Raji (cell line): ENCODE data around the gene DYRK3.
A peak's percentile ranks its signal among the peaks of the same experiment; 100 is the strongest.

Experiments used
- POLR2A ChIP-seq: IDR thresholded peaks from 2 replicates; pipeline ENCODE4 v1.6.1; 2011; ENCODE audit warnings: low read depth, low read length, control low read depth; ENCODE audit not compliant: insufficient read depth

The DYRK3 gene

GRCh38 chr1:206608108-206608698 lies 27.1 kb upstream of the DYRK3 start:
- TF ChIP-seq POLR2A: no peak

DNA sequence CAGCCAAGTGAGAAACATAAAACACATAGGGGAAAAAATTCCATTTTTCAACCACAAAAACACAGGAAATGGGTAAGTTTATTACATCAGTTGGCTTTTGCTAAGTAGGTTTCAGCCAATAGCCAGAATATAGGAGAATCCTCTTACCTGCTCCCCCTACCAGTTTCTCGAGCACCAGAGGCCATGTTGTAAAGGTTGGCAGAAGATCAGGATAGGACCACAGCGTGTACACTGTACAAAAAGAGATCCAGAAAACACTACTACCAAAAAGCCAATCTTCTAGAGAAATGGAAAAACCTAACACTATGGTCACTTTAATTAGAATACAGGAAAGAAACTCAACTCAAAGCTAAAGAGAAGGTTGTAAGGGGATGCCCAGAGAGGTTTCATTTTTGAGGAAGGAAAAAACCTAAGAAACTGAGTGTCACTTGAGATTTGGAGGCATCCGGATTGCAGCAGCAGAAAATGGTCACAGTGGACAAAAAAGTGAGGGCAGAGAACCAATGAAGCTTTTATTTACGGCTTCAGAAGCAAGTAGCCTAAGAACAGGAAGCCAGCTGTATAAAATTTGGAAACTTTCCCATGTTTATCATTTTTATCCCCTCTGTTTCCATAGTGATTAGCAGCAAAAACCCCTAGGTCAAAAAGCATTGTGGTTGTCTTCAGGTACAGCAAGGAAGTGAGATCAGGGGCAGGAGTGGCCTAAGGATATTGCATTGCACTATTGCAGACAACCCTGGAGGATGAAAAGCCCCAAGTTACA lies 25.9 kb upstream of the DYRK3 start:
- no peak for TF ChIP-seq POLR2A

- peak; percentile 94 for TF ChIP-seq POLR2A
These were observed 23.0 kb upstream of the DYRK3 start, which contains the start of gene EIF2D for GRCh38 chr1:206612129-206612876. Gene EIF2D (minus strand): TSS chr1:206612465. CDS start chr1:206612342, 123 bp downstream.

DNA sequence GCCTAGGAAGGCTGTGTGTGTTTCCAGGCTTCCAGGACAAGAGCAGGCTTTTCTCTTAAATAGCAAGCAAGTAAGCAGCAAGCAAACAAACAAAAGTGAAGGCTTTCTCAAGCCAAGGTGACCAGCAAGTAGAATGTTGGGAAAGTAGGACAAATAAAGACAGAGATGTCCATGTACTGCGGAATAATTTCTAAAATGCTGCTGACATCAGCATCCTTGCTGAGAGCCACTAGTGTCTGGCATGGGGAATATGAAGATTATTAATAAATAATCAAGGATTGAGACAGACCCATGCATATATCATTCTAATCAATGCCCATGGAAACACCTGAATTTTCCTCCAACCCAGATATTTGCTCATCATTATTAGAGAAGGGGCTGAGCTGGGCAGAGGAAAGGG lies 6.4 kb upstream of the DYRK3 start:
- TF ChIP-seq POLR2A: no peak

- 0 out of 2 replicates have a peak, but pooled peaks have one; percentile 12 for TF ChIP-seq POLR2A
These were observed 4.2 kb upstream of the DYRK3 start for GRCh38 chr1:206631085-206631509.

GRCh38 chr1:206633708-206634121 lies 1.6 kb upstream of the DYRK3 start:
- TF ChIP-seq POLR2A: no peak

DNA sequence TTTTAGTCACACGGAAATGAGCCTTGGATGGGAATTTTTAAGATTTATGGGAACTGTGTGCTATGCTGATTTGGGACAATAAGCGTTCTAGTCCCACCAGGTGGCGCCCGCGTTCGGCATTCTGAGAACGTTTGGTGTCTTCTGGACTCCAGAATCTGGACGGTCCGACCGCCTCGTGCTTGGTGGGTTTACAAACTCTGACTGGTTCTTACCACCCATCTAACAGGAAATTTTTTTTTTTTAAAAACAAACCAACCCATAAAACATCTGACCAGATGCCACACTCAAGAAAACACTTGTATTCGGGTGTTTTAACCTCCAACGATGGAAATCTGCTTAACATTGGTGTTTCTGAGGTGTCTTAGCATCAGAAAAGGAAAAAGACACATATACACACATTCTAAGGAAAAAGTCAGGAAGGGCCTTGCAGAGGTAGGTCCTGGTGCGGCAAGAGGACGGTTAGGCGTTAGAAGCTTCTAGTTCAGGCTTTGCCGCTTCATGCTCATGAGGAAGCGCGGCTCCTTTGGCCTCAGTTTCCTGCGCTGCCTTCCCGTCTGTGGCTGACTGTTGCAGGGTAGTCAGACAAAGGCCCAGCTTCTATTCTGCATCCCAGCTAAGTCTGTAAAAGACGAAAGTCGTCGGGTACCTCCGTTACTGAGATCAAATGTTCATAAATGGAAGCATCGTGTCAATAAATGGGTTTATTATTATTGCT lies 814 bp upstream of the DYRK3 start:
- no peak; the same call in 1 of the 2 replicates for TF ChIP-seq POLR2A

GRCh38 chr1:206635978-206636345 lies 626 bp downstream of the DYRK3 start:
- no peak for TF ChIP-seq POLR2A

- TF ChIP-seq POLR2A: no peak
These were observed 1.3 kb downstream of the DYRK3 start for GRCh38 chr1:206636671-206637070.

GRCh38 chr1:206637605-206638004 lies 2.3 kb downstream of the DYRK3 start:
- TF ChIP-seq POLR2A: no peak

- no peak for TF ChIP-seq POLR2A
These were observed 7.9 kb downstream of the DYRK3 start for GRCh38 chr1:206643118-206643698.

DNA sequence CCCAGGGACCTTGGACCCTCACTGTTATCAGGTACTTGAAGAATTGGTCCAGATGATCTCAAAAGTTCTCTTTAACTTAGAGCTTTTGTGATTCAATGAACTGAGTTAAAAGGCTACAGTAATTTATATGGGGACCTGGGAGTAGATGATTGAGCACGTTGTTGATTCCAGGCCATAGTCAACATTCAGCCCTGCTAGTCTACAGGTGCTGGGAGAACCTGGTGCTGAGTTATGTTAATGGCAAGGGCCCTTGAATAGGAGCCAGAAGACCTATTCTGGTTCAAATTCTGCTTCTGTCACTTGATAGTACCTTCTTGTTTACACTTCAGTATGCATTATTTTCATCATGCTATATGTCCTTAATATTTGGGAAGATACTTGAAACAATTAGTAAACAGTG lies 11.2 kb downstream of the DYRK3 start:
- TF ChIP-seq POLR2A: no peak

GRCh38 chr1:206647224-206647623 lies 11.9 kb downstream of the DYRK3 start:
- TF ChIP-seq POLR2A: no peak

DNA sequence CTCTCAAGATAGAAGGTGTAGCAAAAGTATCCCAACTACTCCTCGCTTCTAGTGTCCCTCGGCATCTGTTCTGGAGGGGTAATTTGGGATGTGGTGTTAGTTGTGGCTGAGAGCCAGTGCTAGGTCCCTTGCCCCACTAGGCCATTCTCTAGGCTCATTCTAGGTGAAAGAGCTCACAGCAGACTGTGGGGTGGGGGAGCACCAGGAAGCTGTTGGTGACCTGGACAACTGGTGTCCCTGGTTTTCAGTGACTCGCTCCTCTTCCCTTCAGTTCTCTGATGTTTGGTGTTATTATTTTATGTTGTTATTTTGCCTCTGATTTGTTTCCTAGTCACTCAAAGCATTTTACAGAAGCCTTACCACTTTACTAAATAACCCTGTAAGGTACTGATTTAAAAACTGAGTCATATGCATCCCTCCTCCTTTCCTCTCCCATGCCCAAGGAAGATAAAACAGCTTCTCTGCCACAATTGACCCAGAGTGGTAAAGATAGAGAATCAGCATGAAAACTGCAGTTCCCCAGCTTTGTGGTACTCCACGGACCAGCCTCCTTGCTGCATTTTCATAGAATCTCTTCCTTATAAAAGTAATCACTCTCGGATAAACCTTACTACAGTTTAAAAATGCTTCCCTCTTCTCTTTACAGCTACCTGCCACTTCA lies 14.1 kb downstream of the DYRK3 start:
- TF ChIP-seq POLR2A: no peak
